Measurements from ENCODE around the gene SPDYE3.
"Not testable (repeated sequence)": the region's sequence is repeated elsewhere in the genome, so short reads cannot be mapped to it uniquely, and the experiment has no call there.

The SPDYE3 gene

GRCh38 chr7:100271716-100272537 lies 35.6 kb upstream of the SPDYE3 start:
- peak; percentile 99 for FAIRE-seq
- TF ChIP-seq POLR2A (IDR thresholded peaks at IDR 0.05; ENCODE audit: low read depth, low read length) (peak; percentile 50; the same call in 1 of the 2 replicates), TAF1 (IDR thresholded peaks at IDR 0.05; ENCODE audit: borderline replicate concordance, low read depth, low read length) (no peak)

GRCh38 chr7:100272538-100272902 lies 35.0 kb upstream of the SPDYE3 start:
- DNase-seq (ENCODE audit: insufficient read length); FAIRE-seq: not testable (repeated sequence)

More at GRCh38 chr7:100271716-100272537, 35.6 kb upstream of the SPDYE3 start:
- DNase-seq (ENCODE audit: insufficient read length), result peak; percentile 85

DNA sequence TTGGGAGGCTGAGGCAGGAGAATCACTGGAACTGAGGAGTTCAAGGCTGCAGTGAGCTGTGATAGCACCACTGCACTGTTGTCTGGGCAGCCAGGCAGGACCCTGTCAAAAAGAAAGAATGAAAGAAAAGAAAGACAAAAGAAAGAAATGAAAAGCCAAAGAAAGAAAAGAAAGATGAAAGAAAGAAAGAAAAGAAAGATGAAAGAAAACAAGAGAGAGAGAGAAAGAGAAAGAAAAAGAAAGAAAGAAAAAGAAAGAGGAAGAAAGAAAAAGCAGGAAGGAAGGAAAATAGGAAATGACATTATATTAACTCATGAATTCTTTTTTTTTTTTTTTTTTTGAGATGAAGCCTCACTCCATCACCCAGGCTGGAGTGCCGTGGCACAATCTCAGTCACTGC lies 32.4 kb upstream of the SPDYE3 start:
- FAIRE-seq, result no peak
- TF ChIP-seq POLR2AphosphoS5 (IDR thresholded peaks at IDR 0.05; ENCODE audit: low read depth, low read length), result no peak
- no peak for DNase-seq (ENCODE audit: insufficient read length)

- not testable (repeated sequence) for FAIRE-seq
These were observed 31.4 kb upstream of the SPDYE3 start for GRCh38 chr7:100276126-100276525.

DNA sequence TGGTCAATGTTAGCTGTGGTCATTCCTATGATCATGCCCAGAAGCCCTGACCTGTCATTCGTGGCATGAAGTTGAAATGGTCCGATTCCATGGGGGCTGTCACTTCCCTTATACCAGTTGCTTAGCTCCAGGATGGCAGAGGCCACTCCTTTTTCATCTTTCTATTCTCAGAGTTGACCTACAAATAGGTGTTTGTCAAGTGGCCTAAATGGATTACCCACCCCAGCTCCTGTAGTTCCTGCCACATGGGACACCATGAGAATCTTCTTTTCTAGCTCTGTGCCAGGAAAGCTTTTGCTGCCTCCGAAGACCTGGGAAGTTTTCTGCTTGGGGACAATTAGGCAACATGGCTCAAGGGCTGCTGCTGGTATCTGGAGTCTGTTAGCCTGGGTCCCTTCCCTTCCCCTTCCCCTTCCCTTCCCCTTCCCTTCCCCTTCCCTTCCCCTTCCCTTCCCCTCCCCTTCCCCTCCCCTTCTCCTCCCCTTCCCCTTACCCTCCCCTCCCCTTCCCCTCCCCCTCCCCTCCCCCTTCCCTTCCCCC lies 25.4 kb upstream of the SPDYE3 start:
- FAIRE-seq; DNase-seq (ENCODE audit: insufficient read length): not testable (repeated sequence)

More at GRCh38 chr7:100276126-100276525, 31.4 kb upstream of the SPDYE3 start:
- DNase-seq (ENCODE audit: insufficient read length), result not testable (repeated sequence)

GRCh38 chr7:100283147-100283546 lies 24.4 kb upstream of the SPDYE3 start:
- not testable (repeated sequence) for FAIRE-seq

DNA sequence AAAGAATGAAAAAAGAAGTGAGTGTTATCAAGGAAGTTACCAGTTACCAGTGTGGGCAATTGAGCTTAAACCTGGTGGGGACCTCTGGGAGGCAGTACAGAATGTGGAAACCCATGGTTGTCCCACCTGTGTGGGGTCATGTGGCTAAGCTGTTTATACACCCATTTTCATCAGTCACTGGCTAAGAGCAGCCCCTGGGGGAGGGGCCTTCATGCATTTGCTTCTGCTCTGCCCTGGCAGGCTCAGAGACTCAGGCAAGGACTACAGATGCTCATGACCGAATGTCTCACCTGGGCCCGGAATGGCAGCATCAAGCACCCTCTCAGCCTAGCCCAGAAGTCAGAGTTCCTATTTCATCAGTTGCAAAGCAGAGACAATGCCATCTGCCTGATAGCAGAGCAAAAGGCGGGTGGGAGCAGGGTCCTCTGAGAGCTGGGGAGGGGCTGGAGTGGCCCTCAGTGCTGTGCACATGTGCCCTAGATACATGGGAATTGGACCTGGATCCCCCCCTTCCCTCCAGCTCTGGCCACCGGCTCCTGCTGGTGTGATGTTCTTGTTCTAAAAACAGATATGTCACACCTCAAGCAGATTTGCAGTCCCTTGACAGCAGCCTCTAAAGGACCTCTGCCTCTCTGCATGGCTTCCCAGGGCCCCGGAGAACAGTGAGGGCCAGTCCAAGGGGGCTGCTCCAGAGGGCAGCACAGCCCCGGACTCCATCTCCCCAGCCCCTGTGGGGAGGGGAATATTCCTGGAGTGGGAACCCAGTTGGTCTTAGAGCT lies 20.1 kb upstream of the SPDYE3 start:
- DNase-seq (ENCODE audit: insufficient read length); FAIRE-seq: not testable (repeated sequence)

More at GRCh38 chr7:100283147-100283546, 24.4 kb upstream of the SPDYE3 start:
- not testable (repeated sequence) for DNase-seq (ENCODE audit: insufficient read length)

- FAIRE-seq; DNase-seq (ENCODE audit: insufficient read length): not testable (repeated sequence)
These were observed 19.2 kb upstream of the SPDYE3 start for GRCh38 chr7:100288258-100288657.

- FAIRE-seq; DNase-seq (ENCODE audit: insufficient read length): not testable (repeated sequence)
These were observed 15.3 kb upstream of the SPDYE3 start for GRCh38 chr7:100292162-100292561.

DNA sequence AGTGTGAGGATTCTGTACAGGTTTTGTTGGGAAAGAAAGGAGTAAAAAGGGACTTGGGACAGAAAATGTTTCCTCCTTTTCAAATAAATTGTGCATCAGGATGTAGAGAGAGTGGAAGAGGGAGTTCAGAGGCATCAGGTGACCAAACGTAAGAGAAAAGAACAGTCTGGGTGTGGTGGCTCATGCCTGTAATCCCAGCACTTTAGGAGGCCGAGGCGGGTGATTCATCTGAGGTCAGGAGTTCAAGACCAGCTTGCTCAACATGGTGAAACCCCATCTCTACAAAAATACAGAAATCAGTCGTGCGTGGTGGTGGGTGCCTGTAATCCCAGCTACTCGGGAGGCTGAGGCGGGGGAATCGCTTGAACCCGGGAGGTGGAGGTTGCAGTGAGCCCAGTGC lies 12.2 kb upstream of the SPDYE3 start:
- DNase-seq (ENCODE audit: insufficient read length); FAIRE-seq: not testable (repeated sequence)

DNA sequence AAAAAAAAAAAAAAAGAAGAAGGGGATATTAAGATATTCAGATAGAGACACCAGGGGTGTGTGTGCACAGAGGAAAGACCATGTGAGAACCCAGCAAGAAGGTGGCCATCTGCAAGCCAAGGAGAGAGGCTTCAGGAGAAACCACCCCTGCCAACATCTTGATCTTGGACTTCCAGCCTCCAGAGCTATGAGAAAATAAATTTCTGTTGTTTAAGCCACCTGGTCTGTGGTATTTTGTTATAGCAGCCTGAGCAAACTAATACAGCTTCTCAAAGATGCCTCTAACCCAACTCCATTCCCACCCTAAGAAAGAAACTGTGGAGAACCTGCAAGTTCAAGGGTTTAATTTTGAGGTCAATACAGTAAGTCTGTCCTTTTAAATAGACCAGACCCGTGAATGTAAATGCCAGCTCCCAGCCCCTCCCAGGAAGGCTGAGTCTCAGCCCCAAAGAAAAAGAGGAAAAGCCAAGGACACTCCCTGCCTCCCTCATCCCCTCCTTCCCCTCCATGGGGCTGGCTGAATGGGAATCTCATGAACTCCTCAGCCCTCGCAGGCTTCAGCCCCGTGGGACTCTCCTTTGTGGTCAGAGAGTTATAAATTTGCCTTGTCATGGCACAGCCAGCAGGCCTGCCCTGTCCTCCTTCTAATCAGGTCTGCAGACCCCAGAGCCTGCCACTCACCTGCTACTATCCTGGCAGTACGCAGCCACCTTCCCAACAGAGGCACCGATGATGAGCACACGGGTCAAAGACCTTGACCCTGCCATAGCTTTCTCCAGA lies 9.5 kb upstream of the SPDYE3 start:
- FAIRE-seq; DNase-seq (ENCODE audit: insufficient read length): not testable (repeated sequence)

- DNase-seq (ENCODE audit: insufficient read length); FAIRE-seq: not testable (repeated sequence)
These were observed 8.9 kb upstream of the SPDYE3 start for GRCh38 chr7:100298632-100298895.

DNA sequence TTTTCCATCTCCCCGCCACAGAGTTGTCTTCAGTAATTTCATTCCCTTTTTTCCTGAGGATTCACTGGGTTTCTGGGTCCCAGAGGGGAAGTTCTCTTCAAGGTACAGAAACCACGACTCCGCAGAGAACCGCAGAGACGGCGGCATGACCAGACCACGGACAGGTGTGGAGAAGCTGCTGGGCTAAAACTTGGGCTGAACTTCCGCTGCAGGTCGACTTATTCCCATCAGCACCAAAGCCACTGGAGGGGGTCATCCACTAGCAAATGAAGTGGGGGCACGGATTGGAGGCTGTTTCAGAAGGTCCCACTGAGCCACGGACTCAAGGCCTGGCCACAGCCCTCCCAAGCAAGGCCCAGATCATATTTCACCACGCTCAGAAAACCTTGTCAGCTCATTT lies 3.0 kb upstream of the SPDYE3 start:
- not testable (repeated sequence) for DNase-seq (ENCODE audit: insufficient read length); FAIRE-seq

GRCh38 chr7:100318329-100318728 lies 10.8 kb downstream of the SPDYE3 start:
- not testable (repeated sequence) for FAIRE-seq; DNase-seq (ENCODE audit: insufficient read length)

DNA sequence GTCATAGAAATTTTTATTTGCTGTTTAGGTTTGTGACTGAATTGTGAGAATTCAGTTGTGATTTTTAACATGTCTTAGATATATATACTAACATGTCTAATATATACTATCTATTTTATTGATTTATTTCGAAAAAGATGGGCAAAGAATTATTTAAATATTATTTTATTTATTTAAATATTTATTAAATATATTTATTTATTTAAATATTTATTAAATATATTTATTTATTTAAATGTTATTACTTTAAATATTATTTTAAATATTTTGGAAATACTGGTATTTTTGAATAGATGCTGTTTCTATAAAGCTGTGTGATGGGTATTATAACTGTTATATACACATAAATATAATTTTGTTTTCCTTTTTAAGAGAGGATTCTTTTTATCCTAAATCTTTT lies 14.1 kb downstream of the SPDYE3 start:
- FAIRE-seq; DNase-seq (ENCODE audit: insufficient read length): not testable (repeated sequence)

DNA sequence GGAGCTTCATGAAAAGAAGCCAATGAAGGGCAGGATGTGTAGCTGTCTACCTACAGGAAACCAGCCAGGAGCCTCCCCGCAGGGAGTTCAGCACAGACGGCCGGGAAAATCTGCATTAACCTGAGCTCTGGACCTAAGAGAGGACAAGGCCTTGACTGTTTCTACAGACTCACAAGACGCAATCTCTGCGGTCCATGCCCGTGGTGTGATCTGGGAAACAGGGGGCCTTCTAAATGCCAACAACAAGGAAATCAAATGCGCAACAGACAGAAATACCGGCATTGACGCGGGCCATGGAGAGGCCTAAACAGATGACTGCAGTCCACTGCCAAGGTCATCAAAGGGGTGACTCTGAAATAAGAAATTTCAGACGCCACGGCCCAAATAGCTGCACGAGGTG lies 16.7 kb downstream of the SPDYE3 start:
- not testable (repeated sequence) for FAIRE-seq; DNase-seq (ENCODE audit: insufficient read length)

GRCh38 chr7:100325671-100326070 lies 18.2 kb downstream of the SPDYE3 start:
- FAIRE-seq; DNase-seq (ENCODE audit: insufficient read length): not testable (repeated sequence)

DNA sequence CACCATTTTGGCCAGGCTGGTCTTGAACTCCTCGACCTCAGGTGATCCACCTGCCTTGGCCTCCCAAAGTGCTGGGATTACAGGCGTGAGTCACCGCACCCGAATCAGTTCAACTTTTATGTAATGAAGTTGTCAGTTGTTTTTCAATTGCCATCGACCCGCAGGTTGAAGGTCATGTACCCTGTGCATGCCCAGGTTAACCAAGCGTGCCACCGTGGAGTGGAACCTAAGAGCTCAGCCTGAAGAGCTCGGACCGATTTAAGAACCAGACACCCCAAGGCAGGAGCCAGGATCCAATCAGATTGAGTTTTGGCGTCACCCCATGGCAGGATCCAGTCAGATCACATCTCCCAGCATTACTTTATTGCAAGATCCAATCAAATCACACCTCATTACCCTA lies 19.4 kb downstream of the SPDYE3 start:
- not testable (repeated sequence) for FAIRE-seq; DNase-seq (ENCODE audit: insufficient read length)

Measured in GM12892 (cell line).